Breast epithelium (tissue), 3 donors: ENCODE measurements around the gene NUDT7.

Source experiments
- CTCF ChIP-seq, 3 donors: fragments of 450-650 bp; IDR thresholded peaks; one replicate each; pipeline ENCODE4 v1.5.1; 2016 to 2017; ENCODE audit warnings: antibody characterized with exemption in 3 of 3, mild to moderate bottlenecking in 3 of 3, moderate library complexity in 3 of 3
- POLR2A ChIP-seq: fragments of 450-650 bp; IDR thresholded peaks from one replicate; pipeline ENCODE4 v1.6.1; 2016; ENCODE audit warnings: antibody characterized with exemption, mild to moderate bottlenecking, moderate library complexity

GRCh38 chr16:77775911-77776909 lies 53.9 kb downstream of the NUDT7 start:
- TF ChIP-seq CTCF (IDR thresholded peaks at IDR 0.05) (no peak), POLR2A (no peak)
